GM12873 (cell line): ENCODE measurements around the gene FZD8.
A peak's percentile ranks its signal among the peaks of the same experiment; 100 is the strongest.

ENCODE experiments used
- TF ChIP-seq, protein P1 (sequence below): IDR thresholded peaks from 2 replicates; pipeline ENCODE4 v1.5.1; 2012; ENCODE audit warnings: low read depth, mild to moderate bottlenecking, moderate library complexity, low read length, control low read depth; ENCODE audit not compliant: insufficient read depth; ENCODE audit errors: missing control alignments

Gene FZD8

GRCh38 chr10:35600193-35600592 lies 41.9 kb downstream of the FZD8 start:
- TF ChIP-seq, protein P1, sequence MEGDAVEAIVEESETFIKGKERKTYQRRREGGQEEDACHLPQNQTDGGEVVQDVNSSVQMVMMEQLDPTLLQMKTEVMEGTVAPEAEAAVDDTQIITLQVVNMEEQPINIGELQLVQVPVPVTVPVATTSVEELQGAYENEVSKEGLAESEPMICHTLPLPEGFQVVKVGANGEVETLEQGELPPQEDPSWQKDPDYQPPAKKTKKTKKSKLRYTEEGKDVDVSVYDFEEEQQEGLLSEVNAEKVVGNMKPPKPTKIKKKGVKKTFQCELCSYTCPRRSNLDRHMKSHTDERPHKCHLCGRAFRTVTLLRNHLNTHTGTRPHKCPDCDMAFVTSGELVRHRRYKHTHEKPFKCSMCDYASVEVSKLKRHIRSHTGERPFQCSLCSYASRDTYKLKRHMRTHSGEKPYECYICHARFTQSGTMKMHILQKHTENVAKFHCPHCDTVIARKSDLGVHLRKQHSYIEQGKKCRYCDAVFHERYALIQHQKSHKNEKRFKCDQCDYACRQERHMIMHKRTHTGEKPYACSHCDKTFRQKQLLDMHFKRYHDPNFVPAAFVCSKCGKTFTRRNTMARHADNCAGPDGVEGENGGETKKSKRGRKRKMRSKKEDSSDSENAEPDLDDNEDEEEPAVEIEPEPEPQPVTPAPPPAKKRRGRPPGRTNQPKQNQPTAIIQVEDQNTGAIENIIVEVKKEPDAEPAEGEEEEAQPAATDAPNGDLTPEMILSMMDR, result peak; percentile 15

GRCh38 chr10:35598379-35598778 lies 43.7 kb downstream of the FZD8 start:
- TF ChIP-seq, protein P1, result no peak

DNA sequence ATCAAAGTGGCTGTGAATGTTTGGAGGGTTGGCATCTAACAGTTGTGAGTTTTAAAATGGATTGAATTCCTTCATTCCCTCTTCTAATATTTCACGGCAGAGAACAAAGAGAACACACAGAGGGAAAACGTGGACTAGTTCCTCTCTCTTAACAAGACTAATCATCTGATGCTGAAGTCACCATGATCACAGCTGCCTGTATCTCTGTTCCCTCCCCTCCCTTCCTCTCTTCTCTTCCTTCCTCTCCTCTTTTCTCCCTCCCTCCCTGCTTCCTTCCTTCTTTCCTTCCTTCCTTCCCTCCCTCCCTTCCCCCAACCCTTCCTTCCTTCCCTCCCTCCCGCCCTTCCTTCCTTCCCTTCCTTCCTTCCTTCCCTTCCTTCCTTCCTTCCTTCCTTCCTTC lies 47.0 kb downstream of the FZD8 start:
- TF ChIP-seq, protein P1, result no peak

GRCh38 chr10:35594115-35595079 lies 47.7 kb downstream of the FZD8 start:
- TF ChIP-seq, protein P1, result no peak

DNA sequence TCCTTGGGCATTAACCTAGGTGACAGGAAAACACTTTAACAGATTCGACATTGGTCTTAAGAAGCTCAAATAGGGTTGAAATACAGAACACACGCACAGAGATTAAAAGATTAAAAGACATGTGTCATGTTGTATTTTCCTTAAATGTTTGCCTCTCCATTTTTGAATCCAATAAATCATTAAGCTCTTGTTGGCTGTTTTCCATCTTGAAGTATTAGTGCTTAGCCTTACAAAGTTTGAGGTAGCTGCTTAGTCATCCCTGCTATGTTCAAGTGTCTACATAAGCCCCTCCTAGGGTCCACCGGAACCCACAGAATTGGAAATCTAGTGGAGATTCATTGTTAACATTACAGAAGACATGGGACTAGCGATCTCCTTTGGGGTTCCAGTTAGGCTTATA lies 49.7 kb downstream of the FZD8 start:
- TF ChIP-seq, protein P1, result no peak

- TF ChIP-seq, protein P1, result no peak
These were observed 53.3 kb downstream of the FZD8 start for GRCh38 chr10:35588836-35589235.
